Natural killer cell (primary cell): ENCODE data around the gene POLR2E. TPM values are rescaled to one million over a fixed set of nuclear protein-coding genes. Genes with fewer than 3 reads are reported as not detected.

Experiments used
- ATAC-seq, 3 donors: fragments of 150-1000 bp in 2 of 3; fragments of 200-7000 bp in 1 of 3; cut with Tn5 transposase; 1 replicate in 1 of 3; 2 replicates in 2 of 3; pipeline ENCODE4 v1.10.0; 2021; ENCODE audit warnings: mild to moderate bottlenecking in 2 of 3, moderate library complexity in 2 of 3
- DNase-seq, 2 donors: peaks; one replicate each; pipeline versions ENCODE4 v3.0.0 to v3.0.0-alpha.2; 2013 to 2021; ENCODE audit warnings: mixed read lengths in 1 of 2
- H3K27ac ChIP-seq: one replicate; pipeline ENCODE4 v1.5.1; 2013; ENCODE audit warnings: mild to moderate bottlenecking, low read length
- H3K27me3 ChIP-seq: one replicate; pipeline ENCODE4 v1.6.1; 2013; ENCODE audit warnings: low read length; ENCODE audit not compliant: control insufficient read depth, insufficient read depth
- H3K36me3 ChIP-seq: one replicate; pipeline ENCODE4 v1.6.1; 2013; ENCODE audit warnings: low read length; ENCODE audit not compliant: control insufficient read depth, insufficient read depth
- H3K4me1 ChIP-seq: one replicate; pipeline ENCODE4 v1.6.1; 2013; ENCODE audit warnings: low read length; ENCODE audit not compliant: control insufficient read depth, insufficient read depth
- H3K4me3 ChIP-seq: one replicate; pipeline ENCODE4 v1.5.1; 2013; ENCODE audit warnings: low read length
- H3K9me3 ChIP-seq: one replicate; pipeline ENCODE4 v1.6.1; 2013; ENCODE audit warnings: low read length; ENCODE audit not compliant: control insufficient read depth, insufficient read depth
- H3K27ac Mint-ChIP-seq, 2 donors: one replicate each; pipeline ENCODE4 v1.8.0; 2022; ENCODE audit warnings: mild to moderate bottlenecking in 2 of 2, mixed read lengths in 2 of 2, moderate library complexity in 1 of 2
- H3K27me3 Mint-ChIP-seq, 2 donors: one replicate each; pipeline ENCODE4 v1.8.0; 2022; ENCODE audit warnings: low read depth in 2 of 2, mixed read lengths in 2 of 2
- H3K36me3 Mint-ChIP-seq: one replicate; pipeline ENCODE4 v1.8.0; 2022; ENCODE audit warnings: mixed read lengths
- H3K4me1 Mint-ChIP-seq, 2 donors: one replicate each; pipeline ENCODE4 v1.8.0; 2022; ENCODE audit warnings: mixed read lengths in 2 of 2
- H3K4me3 Mint-ChIP-seq: one replicate; pipeline ENCODE4 v1.8.0; 2022; ENCODE audit warnings: mild to moderate bottlenecking, moderate library complexity, mixed read lengths
- H3K9me3 Mint-ChIP-seq, 2 donors: one replicate each; pipeline ENCODE4 v1.8.0; 2022; ENCODE audit warnings: mixed read lengths in 2 of 2
- whole genome bisulfite sequencing: methylation state at CpG from one replicate; pipeline ENCODE4 v1.1.7; 2013; ENCODE audit warnings: missing lambda C conversion rate; ENCODE audit not compliant: insufficient coverage; 5-methylcytosine and 5-hydroxymethylcytosine counted together
- intact Hi-C: fragments of 100-400 bp; cut with micrococcal nuclease; formaldehyde crosslinking; loops from one replicate; pipeline ENCODE4 v1.14.2; 2022
- total RNA-seq, 4 donors: library from RNA; stranded (reverse); fragments of 120-200 nt in 1 of 4; gene quantifications; one replicate each; pipeline versions ENCODE4 v1.2.3 to v1.2.4, GENCODE V29; 2013 to 2022
- TF ChIP-seq, protein P1 (sequence below): fragments of 200-600 bp; IDR thresholded peaks from one replicate; pipeline ENCODE4 v1.8.0; 2022; ENCODE audit warnings: antibody characterized with exemption

POLR2E gene
- total RNA-seq, 3 donors from 2014 or later (not counting 1 experiment from before 2014, with no cell fraction given) = 77.3 to 105 (median 91.6) TPM

GRCh38 chr19:1054102-1055027 is 40.8 kb downstream of the POLR2E start:
- TF ChIP-seq, protein P1, sequence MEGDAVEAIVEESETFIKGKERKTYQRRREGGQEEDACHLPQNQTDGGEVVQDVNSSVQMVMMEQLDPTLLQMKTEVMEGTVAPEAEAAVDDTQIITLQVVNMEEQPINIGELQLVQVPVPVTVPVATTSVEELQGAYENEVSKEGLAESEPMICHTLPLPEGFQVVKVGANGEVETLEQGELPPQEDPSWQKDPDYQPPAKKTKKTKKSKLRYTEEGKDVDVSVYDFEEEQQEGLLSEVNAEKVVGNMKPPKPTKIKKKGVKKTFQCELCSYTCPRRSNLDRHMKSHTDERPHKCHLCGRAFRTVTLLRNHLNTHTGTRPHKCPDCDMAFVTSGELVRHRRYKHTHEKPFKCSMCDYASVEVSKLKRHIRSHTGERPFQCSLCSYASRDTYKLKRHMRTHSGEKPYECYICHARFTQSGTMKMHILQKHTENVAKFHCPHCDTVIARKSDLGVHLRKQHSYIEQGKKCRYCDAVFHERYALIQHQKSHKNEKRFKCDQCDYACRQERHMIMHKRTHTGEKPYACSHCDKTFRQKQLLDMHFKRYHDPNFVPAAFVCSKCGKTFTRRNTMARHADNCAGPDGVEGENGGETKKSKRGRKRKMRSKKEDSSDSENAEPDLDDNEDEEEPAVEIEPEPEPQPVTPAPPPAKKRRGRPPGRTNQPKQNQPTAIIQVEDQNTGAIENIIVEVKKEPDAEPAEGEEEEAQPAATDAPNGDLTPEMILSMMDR = no peak
- no peaks in the 10 kb centered on the region for H3K27me3 ChIP-seq
- DNase-seq (no peak), ATAC-seq (no peak)
- intact Hi-C loops = loop anchor here (5.0 kb wide), 1 partner anchor 138 kb away; no protein-coding TSS in a partner anchor
- H3K27me3 Mint-ChIP-seq = no peaks in the 10 kb centered on the region
- H3K9me3 ChIP-seq = peaks cover 27% of the 10 kb centered on the region
- H3K27ac ChIP-seq = no peak overlapping the region
- WGBS = 95% methylated on average over 25 of the region's 28 CpGs
- no peaks in the 10 kb centered on the region for H3K9me3 Mint-ChIP-seq
- peaks cover 8% of the 10 kb centered on the region for H3K4me1 ChIP-seq
- H3K4me1 Mint-ChIP-seq = peaks cover 14 to 17% of the 10 kb centered on the region in 2 donors
- H3K36me3 Mint-ChIP-seq = no peaks in the 10 kb centered on the region
- H3K4me3 ChIP-seq = no peak overlapping the region
- H3K27ac Mint-ChIP-seq = no peak overlapping the region
- peaks cover 38% of the 10 kb centered on the region for H3K36me3 ChIP-seq
- H3K4me3 Mint-ChIP-seq = no peak overlapping the region

DNA sequence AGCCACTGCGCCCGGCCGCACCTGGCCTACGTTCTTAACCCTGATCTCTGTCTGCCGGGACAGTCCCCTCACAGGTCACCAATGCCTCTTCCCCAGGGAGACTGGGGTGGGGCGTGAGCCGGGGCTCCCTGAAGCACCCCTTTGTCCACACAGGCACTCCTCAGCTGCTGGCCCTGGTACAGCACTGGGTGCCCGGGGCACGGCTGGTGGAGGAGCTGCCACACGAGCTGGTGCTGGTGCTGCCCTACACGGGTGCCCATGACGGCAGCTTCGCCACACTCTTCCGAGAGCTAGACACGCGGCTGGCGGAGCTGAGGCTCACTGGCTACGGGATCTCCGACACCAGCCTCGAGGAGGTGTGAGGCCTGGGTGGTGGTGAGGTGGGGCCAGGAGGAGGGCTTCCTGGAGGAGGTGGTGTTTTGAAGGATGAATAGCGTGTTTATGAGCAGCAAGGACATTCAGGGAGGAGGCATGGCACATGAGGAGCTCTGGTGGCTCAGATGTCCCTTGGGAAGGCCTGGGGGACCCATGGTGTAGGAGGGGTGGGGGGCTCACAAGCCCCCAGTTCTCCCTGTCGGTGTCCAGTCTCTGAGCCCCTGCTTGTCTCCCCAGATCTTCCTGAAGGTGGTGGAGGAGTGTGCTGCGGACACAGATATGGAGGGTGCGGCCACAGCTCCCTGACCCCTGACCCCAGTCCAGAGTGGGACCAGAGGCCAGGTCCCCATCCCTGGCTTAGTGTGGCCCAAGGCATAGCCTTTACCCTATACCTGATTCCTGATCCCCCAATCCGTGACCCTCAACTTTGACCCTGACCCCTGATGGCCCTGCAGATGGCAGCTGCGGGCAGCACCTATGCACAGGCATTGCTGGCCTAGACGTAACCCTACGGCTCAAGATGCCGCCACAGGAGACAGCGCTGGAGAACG is 41.7 kb downstream of the POLR2E start:
- H3K4me3 Mint-ChIP-seq = no peak overlapping the region
- 95% methylated on average over 31 of the region's 31 CpGs for WGBS
- Histone ChIP-seq H3K27ac (no peak overlapping the region), H3K27me3 (no peaks in the 10 kb centered on the region), H3K4me3 (no peak overlapping the region), H3K36me3 (peaks cover 39% of the 10 kb centered on the region), H3K9me3 (peaks cover 23% of the 10 kb centered on the region), H3K4me1 (peaks cover 8% of the 10 kb centered on the region)
- H3K36me3 Mint-ChIP-seq = no peaks in the 10 kb centered on the region
- H3K27me3 Mint-ChIP-seq = no peaks in the 10 kb centered on the region
- H3K27ac Mint-ChIP-seq = no peak overlapping the region
- no peak for DNase-seq
- intact Hi-C loops = no loop called here
- ATAC-seq = no peak
- TF ChIP-seq, protein P1 = no peak
- no peaks in the 10 kb centered on the region for H3K9me3 Mint-ChIP-seq
- peaks cover 14 to 17% of the 10 kb centered on the region in 2 donors for H3K4me1 Mint-ChIP-seq

GRCh38 chr19:1052349-1052975 is 42.7 kb downstream of the POLR2E start:
- DNase-seq (no peak), ATAC-seq (no peak)
- peaks cover 7 to 12% of the 10 kb centered on the region in 2 donors for H3K4me1 Mint-ChIP-seq
- no peaks in the 10 kb centered on the region for H3K36me3 Mint-ChIP-seq
- peaks cover 3% of the 10 kb centered on the region for H3K4me1 ChIP-seq
- intact Hi-C loops = no loop called here
- WGBS = 86% methylated on average over 2 of the region's 5 CpGs
- no peak overlapping the region for H3K4me3 Mint-ChIP-seq
- TF ChIP-seq, protein P1 = no peak
- H3K36me3 ChIP-seq = peaks cover 37% of the 10 kb centered on the region
- H3K27me3 ChIP-seq = no peaks in the 10 kb centered on the region
- H3K27me3 Mint-ChIP-seq = no peaks in the 10 kb centered on the region
- H3K27ac Mint-ChIP-seq = no peak overlapping the region
- H3K27ac ChIP-seq = no peak overlapping the region
- H3K4me3 ChIP-seq = no peak overlapping the region
- H3K9me3 ChIP-seq = peaks cover 13% of the 10 kb centered on the region
- no peaks in the 10 kb centered on the region for H3K9me3 Mint-ChIP-seq
